GM19023 (cell line): ENCODE data around the gene CXCR6.

ENCODE experiments used
- ATAC-seq: cut with Tn5 transposase; IDR thresholded peaks from one replicate; pipeline ENCODE4 v1.9.1; 2021; ENCODE audit warnings: mild to moderate bottlenecking, moderate library complexity; ENCODE audit not compliant: unreplicated experiment

The CXCR6 gene

DNA sequence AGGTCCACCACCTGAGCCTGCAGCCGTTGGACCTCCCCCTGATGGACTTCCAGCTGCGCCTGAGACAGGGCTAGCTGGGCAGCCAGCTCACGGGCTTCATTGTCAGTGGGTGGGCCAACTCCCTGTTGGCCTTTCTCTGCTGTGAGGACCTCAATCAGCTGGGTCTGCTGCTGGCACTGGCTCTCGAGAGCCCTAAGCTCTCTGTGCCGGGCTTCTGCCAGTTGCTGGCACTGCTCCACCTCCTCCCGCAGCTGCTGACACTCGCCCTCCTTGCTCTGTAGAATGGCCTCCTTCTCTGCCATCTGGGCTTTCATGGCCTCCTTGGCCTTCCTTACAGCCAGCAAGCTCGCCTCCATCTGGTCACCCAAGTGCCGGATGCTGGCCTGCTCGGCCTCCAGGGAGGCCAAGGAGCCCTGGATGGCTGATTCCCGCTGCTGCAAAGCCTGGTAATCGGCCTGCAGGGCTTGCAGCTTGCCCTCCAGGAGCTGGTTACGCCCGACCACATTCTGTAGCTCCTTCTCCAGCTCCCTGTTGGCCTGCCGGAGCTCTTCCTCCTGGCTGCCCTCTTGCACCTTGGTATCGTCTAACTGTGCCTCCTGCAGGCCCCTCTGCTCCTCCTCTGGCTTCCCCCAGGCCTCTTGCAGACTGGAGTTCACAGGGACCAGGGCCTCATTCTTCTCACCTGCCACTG lies 23.8 kb downstream of the CXCR6 start:
- ATAC-seq, result no peak

DNA sequence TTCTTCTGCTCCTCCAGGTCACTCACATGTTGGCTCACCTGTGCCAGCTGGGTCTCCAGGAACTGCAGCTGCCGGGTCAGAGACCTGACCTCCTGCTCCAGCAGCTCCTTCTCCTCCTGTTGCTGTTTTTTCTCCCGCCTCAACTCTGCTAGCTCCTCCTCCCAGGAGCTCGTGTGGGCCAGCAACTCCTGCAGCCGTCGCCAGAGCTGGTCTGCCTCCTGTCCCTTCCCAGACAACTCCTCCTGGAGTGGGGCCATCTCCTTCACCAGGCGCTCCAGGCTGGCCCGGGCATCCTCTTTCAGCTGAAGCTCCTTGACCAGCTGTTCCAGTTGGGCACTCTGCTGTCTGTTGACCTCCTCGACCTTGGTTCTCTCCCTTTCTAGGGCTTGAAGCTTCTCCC lies 24.5 kb downstream of the CXCR6 start:
- ATAC-seq, result no peak

- no peak for ATAC-seq
Measured at GRCh38 chr3:45968149-45968548, 24.9 kb downstream of the CXCR6 start.

DNA sequence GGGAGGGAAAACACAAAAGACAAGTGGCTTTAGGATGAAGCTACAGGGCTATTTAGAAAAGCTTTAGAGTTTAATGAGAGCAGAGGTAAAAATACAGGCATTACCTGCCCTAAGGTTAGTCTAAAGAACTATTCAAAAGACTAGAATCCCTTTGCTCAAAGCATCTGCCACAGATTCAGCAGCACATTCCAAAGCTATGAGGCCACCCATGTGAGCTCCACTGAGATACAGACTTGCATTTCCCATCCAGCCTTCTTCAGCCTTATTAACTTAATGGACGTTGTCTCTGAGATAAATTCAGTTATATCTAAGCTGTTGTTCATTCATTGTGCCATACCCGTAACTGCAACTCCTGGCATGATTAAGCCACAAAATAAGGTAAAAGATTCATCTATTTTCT lies 25.4 kb downstream of the CXCR6 start:
- ATAC-seq, result no peak

DNA sequence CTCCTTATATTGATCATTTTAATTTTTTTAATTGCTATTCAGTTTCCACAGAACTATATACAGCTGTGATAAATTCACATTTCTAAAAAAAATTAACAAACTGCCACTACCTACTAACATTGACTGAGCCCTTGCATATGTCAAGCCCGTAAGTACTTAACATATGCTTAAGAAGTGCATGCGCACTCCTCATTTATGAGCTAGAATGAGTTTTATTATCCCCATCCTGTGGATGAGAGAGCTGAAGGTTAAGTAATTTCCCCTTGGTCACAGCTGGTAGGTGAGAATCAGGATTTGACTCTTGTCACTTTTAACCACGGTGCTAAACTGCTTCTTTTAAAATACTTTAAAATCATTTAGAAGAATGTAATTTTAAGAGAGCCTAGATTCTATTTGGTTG lies 25.9 kb downstream of the CXCR6 start:
- ATAC-seq, result no peak

DNA sequence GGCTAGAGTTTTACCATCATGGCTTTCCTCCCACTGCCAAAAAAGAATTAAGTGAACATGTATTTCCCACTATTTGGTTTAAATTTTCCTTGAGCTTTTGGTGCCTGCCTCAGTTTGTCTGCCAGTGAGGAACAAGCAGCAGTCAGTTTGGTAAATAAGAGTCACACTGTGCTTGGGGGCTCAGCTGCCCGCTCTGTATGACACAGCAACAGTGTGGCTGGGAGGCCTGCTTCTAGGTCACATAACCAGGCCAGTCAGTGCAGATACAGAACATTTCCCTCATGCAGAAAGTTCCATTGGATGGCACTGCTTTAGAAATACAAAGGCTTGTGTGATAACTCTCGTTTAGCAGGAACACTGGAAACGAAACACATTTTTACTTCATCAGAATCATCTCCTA lies 26.7 kb downstream of the CXCR6 start:
- no peak for ATAC-seq

GRCh38 chr3:45972534-45973402 lies 29.5 kb downstream of the CXCR6 start:
- no peak for ATAC-seq

- ATAC-seq, result no peak
Measured at GRCh38 chr3:45974686-45975085, 31.4 kb downstream of the CXCR6 start.

GRCh38 chr3:45975686-45976085 lies 32.4 kb downstream of the CXCR6 start:
- no peak for ATAC-seq

DNA sequence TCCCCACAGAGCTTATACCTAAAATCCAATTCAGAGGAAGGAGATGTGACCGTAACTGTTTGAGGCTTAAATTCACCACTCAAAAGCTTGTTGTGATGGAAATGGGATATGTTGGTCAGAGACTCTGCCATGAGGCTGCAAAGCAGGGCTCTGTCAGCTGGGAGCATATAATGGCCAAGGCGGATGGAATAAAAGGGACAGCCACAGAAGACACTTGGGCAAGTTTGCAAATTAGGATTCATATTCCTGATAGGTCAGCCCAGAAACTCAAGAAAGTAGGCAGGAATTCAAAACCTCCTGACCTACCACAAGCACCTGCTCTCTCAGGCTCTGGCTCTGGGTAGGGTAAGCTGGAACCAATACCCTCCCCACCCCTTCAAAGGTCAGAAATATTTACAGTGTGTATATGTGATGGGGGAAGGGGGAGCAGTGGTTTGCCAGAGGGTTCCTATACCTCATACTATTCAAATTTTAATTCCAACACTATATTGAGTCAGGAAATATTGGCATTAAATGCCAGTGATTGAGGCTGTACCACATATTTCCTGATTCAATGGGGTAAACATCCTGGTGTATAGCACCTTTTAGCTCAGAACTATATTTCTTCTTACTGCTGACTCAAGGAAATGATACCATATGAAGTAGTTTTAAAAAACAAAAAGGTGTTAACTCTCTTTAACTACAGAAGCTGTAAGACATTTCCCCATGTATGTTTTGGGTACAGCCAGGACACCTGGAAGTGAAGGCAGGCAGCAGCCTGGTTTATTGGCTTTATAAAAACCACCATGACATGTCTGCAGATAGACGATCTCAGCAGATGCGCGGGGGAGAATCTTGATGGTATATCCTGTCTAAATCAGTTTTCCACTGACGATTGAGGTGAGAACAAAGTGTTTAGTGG lies 33.2 kb downstream of the CXCR6 start:
- no peak for ATAC-seq

DNA sequence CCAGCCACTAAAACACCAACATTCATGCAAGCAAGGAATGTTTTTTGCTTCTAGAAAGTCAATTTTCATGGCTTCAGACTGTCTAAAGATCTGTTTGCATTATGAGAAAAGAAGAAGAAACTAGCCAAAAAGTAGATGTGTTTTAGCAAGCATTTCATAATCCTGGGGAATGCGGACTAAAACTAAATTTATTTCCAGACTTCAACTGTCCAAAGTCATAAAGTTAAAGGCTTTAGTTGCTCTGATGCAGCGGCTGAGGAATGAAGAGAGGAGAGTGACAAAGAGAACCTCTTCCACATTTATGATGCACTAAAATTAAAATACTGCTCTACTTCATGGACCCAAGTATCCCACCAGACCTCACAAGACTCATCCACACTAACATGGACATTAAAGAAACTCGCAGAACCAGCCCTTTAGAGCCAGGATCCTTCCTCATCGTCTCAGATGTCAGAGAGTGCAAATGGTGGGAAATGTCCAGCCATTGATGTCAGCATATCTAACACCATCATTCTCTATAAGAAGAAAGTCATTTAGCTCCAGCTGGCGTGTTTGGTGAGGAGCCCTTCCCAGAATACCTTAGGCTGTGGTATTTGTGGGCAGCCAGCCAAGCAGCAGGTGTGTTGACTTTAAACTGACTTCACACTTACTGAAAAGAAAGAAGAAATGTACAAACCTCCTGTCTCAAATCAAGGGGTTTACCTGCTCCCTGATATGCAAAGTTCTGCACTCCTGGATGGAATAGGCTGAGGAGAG lies 34.9 kb downstream of the CXCR6 start:
- no peak for ATAC-seq

DNA sequence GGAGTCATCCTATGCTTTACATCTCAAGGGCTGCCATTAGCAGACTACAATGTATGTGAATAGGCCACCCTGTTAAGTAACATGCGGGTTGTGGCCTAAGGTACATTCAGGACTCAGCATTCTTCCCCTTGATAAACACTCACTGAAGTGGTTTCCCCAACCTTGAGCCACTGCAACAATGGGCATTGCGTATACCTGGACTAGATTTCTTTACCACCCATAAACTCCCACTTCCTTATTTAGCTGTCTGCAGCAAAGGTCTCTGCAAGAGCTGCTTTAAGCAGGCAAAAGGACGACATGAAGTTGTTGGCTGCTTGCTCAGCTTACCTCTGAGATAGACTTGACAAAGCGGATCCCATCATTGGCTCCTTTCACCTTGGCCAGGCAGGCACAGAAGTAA lies 36.1 kb downstream of the CXCR6 start:
- ATAC-seq, result no peak

DNA sequence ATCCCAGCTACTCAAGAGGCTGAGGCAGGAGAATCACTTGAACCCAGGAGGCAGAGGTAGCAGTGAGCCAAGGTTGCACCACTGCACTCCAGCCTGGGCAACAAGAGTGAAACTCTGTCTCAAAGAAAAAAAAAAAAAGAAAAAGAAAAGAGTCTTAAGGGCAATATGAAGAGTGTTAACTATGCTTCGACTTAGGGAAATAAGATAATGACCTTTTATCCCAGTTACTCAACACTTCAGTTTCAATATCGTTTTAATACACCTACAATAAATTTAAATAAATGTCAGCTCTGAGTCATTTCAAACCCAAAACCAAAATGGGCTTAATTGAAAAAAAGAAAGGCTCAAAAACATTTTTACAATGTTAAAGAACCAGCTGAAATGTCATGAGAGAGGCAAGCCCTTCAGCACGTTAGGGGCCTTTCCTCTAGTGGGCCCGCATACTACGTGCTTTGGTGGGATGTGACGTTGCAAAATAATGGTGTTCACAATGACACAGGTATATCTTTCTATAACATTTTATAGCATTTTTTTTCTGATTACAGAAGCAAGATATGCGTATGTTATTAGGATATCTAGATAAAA lies 37.1 kb downstream of the CXCR6 start:
- no peak for ATAC-seq

DNA sequence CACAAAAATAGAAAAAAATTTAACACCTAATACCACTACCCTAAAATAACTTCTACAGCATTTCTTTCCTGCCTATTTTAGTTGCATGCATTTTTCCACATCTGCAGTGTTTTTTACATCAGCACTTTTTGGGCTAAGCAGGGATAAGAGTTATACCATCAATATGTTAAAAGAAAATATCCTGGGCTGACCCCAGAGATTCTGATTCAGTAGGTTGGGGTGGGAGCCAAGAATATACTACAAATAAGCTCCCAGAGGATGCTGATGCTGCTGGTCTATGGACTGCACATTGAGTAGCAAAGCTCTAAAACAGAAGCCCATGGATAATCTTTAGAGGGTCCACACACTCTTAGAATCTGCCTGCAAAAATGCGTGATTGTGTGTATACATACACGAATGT lies 37.6 kb downstream of the CXCR6 start:
- no peak for ATAC-seq

GRCh38 chr3:45981346-45982074 lies 38.2 kb downstream of the CXCR6 start:
- ATAC-seq, result no peak

DNA sequence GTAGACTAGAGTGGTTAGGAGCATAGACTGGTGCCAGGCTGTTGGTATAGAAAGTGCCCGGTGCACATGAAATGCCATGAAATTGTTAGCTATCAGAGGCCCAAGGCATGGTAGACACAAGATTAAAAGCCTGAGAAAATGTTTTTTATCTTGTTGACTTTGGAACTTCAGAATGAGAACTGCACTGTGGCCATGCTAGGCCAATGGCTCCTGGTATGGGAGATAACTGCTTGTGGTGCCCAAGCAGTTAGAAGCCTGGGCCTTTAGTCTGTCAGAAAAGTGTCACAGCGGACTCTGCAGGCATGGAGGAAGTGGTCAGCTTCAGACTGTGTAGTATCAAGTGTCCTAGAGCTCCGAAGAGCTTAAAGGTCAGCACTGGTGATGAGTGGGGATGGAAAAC lies 40.5 kb downstream of the CXCR6 start:
- no peak for ATAC-seq

- ATAC-seq, result no peak
Measured at GRCh38 chr3:45984331-45985312, 41.4 kb downstream of the CXCR6 start.

GRCh38 chr3:45985532-45986302 lies 42.5 kb downstream of the CXCR6 start:
- ATAC-seq, result no peak
